CD14-positive monocyte (primary cell): ENCODE results near the gene FAM234A. TPM values are rescaled to one million over a fixed set of nuclear protein-coding genes. Genes with fewer than 3 reads are reported as not detected.

ENCODE experiments used
- DNase-seq, 3 donors: peaks; one replicate each; pipeline ENCODE4 v3.0.0-alpha.2; 2011 to 2022
- H2AFZ ChIP-seq: 2 replicates; pipeline ENCODE4 v1.6.0; 2012; ENCODE audit warnings: mild to moderate bottlenecking, low read depth, low read length, inconsistent platforms; ENCODE audit not compliant: insufficient read depth, poor library complexity, severe bottlenecking
- H3K27ac ChIP-seq, 2 donors: 1 replicate in 1 of 2; 2 replicates in 1 of 2; pipeline ENCODE4 v1.5.1; 2012 to 2013; ENCODE audit warnings: low read length in 2 of 2, control low read depth in 1 of 2, inconsistent platforms in 1 of 2, low read depth in 1 of 2, mild to moderate bottlenecking in 1 of 2
- H3K27me3 ChIP-seq, 2 donors: one replicate each; pipeline versions ENCODE4 v1.6.0 to v1.6.1; 2011 to 2013; ENCODE audit warnings: low read length in 2 of 2; ENCODE audit not compliant: control insufficient read depth in 2 of 2, insufficient read depth in 2 of 2
- H3K36me3 ChIP-seq, 2 donors: replicated peaks in 1 of 2; 1 replicate in 1 of 2; 2 replicates in 1 of 2; pipeline versions ENCODE4 v1.5.1 to v1.6.1; 2012 to 2013; ENCODE audit warnings: low read length in 2 of 2, control low read depth in 1 of 2, inconsistent platforms in 1 of 2, mild to moderate bottlenecking in 1 of 2; ENCODE audit not compliant: insufficient read depth in 2 of 2, control insufficient read depth in 1 of 2
- H3K4me1 ChIP-seq, 2 donors: 1 replicate in 1 of 2; 2 replicates in 1 of 2; pipeline versions ENCODE4 v1.5.1 to v1.6.1; 2012 to 2013; ENCODE audit warnings: low read length in 2 of 2, control low read depth in 1 of 2, inconsistent platforms in 1 of 2, mild to moderate bottlenecking in 1 of 2, moderate library complexity in 1 of 2; ENCODE audit not compliant: insufficient read depth in 2 of 2, control insufficient read depth in 1 of 2
- H3K4me2 ChIP-seq: replicated peaks from 2 replicates; pipeline ENCODE3; 2012; ENCODE audit warnings: low read length, moderate library complexity, mild to moderate bottlenecking; ENCODE audit not compliant: poor library complexity, severe bottlenecking; ENCODE audit errors: extremely low read depth
- H3K4me3 ChIP-seq, 3 experiments: fragments of 200-600 bp in 1 of 3; sonication (generic) in 1 of 3; replicated peaks in 1 of 3; 1 replicate in 2 of 3; 2 replicates in 1 of 3; pipeline ENCODE4 v1.5.1; 2011 to 2013; ENCODE audit warnings: low read length in 3 of 3, mild to moderate bottlenecking in 3 of 3, control low read depth in 2 of 3, low read depth in 2 of 3, inconsistent platforms in 1 of 3, moderate library complexity in 1 of 3
- H3K79me2 ChIP-seq: 2 replicates; pipeline ENCODE4 v1.6.0; 2012; ENCODE audit warnings: mild to moderate bottlenecking, control low read depth, inconsistent platforms, low read length, moderate library complexity; ENCODE audit not compliant: insufficient read depth
- H3K9ac ChIP-seq: 2 replicates; pipeline ENCODE4 v1.6.0; 2017; ENCODE audit warnings: low read length, mild to moderate bottlenecking; ENCODE audit not compliant: insufficient read depth, poor library complexity, severe bottlenecking
- H3K9me3 ChIP-seq, 2 donors: replicated peaks in 1 of 2; 1 replicate in 1 of 2; 2 replicates in 1 of 2; pipeline versions ENCODE4 v1.5.1 to v1.6.1; 2012 to 2013; ENCODE audit warnings: low read length in 2 of 2, control low read depth in 1 of 2; ENCODE audit not compliant: control insufficient read depth in 1 of 2, insufficient read depth in 1 of 2
- H4K20me1 ChIP-seq: 2 replicates; pipeline ENCODE4 v1.6.0; 2012; ENCODE audit warnings: mild to moderate bottlenecking, low read length, control low read depth, moderate library complexity; ENCODE audit not compliant: insufficient read depth
- H3K27ac Mint-ChIP-seq, 7 donors: one replicate each; pipeline ENCODE4 v1.8.0; 2020; ENCODE audit warnings: mild to moderate bottlenecking in 7 of 7, mixed read lengths in 7 of 7, moderate library complexity in 6 of 7, inconsistent platforms in 2 of 7
- H3K27me3 Mint-ChIP-seq, 3 donors: one replicate each; pipeline ENCODE4 v1.8.0; 2021 to 2022; ENCODE audit warnings: low read depth in 3 of 3, mild to moderate bottlenecking in 3 of 3, mixed read lengths in 3 of 3, moderate library complexity in 3 of 3, inconsistent platforms in 1 of 3
- H3K36me3 Mint-ChIP-seq, 2 donors: one replicate each; pipeline ENCODE4 v1.8.0; 2020; ENCODE audit warnings: mixed read lengths in 2 of 2, inconsistent platforms in 1 of 2, mild to moderate bottlenecking in 1 of 2
- H3K4me1 Mint-ChIP-seq: one replicate; pipeline ENCODE4 v1.8.0; 2020; ENCODE audit warnings: mild to moderate bottlenecking, mixed read lengths
- H3K4me3 Mint-ChIP-seq, 2 donors: one replicate each; pipeline ENCODE4 v1.8.0; 2020; ENCODE audit warnings: mild to moderate bottlenecking in 2 of 2, mixed read lengths in 2 of 2, moderate library complexity in 1 of 2
- H3K9me3 Mint-ChIP-seq, 7 donors: one replicate each; pipeline ENCODE4 v1.8.0; 2020 to 2022; ENCODE audit warnings: mixed read lengths in 7 of 7, mild to moderate bottlenecking in 6 of 7, moderate library complexity in 6 of 7, inconsistent platforms in 2 of 7
- CTCF ChIP-seq: fragments of 200-600 bp; IDR thresholded peaks from one replicate; pipeline ENCODE4 v1.8.0; 2022; ENCODE audit warnings: antibody characterized with exemption, mild to moderate bottlenecking
- WGBS: methylation state at CpG from one replicate; pipeline ENCODE4 v1.1.5; 2013; ENCODE audit warnings: missing lambda C conversion rate; ENCODE audit not compliant: insufficient coverage; 5-methylcytosine and 5-hydroxymethylcytosine counted together
- intact Hi-C, 2 donors: fragments of 100-400 bp; cut with micrococcal nuclease; formaldehyde crosslinking; loops; one replicate each; pipeline versions ENCODE4 v1.15.0 to v1.15.1; 2023
- polyA plus RNA-seq, 3 donors: library from polyadenylated mRNA; depleted of rRNA in 1 of 3; unstranded in 2 of 3; stranded (reverse) in 1 of 3; fragments of 300-500 nt in 2 of 3; fragments of >200 nt in 1 of 3; fragmentation: Illumina TruSeq in 2 of 3; gene quantifications; 1 replicate in 2 of 3; 2 replicates in 1 of 3; pipeline ENCODE4 v1.2.3, GENCODE V29; 2012 to 2021

Gene FAM234A
- polyA plus RNA-seq, 3 donors = 22.5 to 40.4 (median 25.1) TPM

DNA sequence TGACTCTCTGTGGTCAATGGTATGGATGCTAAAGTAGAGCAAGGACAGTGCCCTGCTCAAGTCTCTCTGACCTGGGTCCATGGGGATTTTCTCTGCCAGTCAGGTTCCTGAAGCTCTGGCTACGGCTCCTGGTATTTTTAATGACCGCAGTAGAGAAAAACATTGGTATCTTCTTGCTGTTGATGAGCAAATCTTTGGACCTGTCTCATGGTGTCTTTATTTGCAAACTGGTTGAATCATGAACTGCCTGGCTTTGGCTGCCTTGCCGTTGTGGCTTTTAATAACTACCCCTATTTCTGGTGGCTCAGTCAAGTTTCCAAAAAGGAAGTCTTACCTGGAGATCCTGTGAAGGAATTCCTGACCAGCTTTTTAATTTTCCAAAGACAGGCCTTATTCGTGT lies 8.7 kb downstream of the FAM234A start:
- Histone ChIP-seq H3K9ac (no peak overlapping the region), H3K27me3 (no peaks in the 10 kb centered on the region), H4K20me1 (peaks cover 4% of the 10 kb centered on the region), H2AFZ (no peak overlapping the region), H3K36me3 (no peaks in the 10 kb centered on the region), H3K79me2 (peaks cover 7% of the 10 kb centered on the region), H3K4me2 (no peak overlapping the region), H3K4me3 (no peak overlapping the region), H3K9me3 (no peaks in the 10 kb centered on the region), H3K4me1 (peaks cover 12 to 16% of the 10 kb centered on the region in 2 donors), H3K27ac (no peak overlapping the region)
- Mint-ChIP-seq H3K27me3 (peaks cover 0 to 3% (median 0%) of the 10 kb centered on the region in 3 donors), H3K4me1 (peaks cover 28% of the 10 kb centered on the region), H3K4me3 (no peak overlapping the region), H3K36me3 (peaks cover 2 to 16% of the 10 kb centered on the region in 2 donors), H3K27ac (no peak overlapping the region), H3K9me3 (peaks cover 0 to 3% (median 0%) of the 10 kb centered on the region in 7 donors)
- WGBS = 67% methylated on average over 1 of the region's 4 CpGs
- no peak for DNase-seq
- intact Hi-C loops = no loop called here
- TF ChIP-seq CTCF = no peak

DNA sequence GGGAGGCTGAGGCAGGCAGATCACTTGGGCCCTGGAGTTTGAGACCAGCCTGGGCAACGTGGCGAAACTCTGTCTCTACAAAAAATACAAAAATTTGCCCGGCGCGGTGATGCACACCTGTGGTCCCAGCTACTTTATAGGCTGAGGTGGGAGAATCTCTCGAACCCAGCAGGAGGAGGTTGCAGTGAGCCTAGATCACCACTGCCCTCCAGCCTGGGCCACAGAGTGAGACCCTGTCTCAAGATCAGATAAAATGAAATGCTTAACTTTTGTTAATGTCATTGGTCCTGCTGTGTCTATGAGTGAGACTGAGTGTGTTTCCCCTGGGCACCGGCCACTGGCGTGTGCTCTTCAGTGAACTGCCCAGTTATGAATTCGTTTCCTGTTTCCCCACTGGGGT lies 10.5 kb downstream of the FAM234A start:
- Histone ChIP-seq H3K9ac (no peak overlapping the region), H3K36me3 (peaks cover 0 to 7% of the 10 kb centered on the region in 2 donors), H3K4me3 (no peak overlapping the region), H2AFZ (no peak overlapping the region), H3K4me2 (no peak overlapping the region), H3K27me3 (no peaks in the 10 kb centered on the region), H4K20me1 (peaks cover 4% of the 10 kb centered on the region), H3K27ac (no peak overlapping the region), H3K9me3 (no peaks in the 10 kb centered on the region), H3K79me2 (peaks cover 7% of the 10 kb centered on the region), H3K4me1 (peaks cover 12 to 16% of the 10 kb centered on the region in 2 donors)
- Mint-ChIP-seq H3K36me3 (peaks cover 2 to 24% of the 10 kb centered on the region in 2 donors), H3K27me3 (peaks cover 0 to 3% (median 0%) of the 10 kb centered on the region in 3 donors), H3K4me1 (peaks cover 20% of the 10 kb centered on the region), H3K9me3 (peaks cover 0 to 3% (median 0%) of the 10 kb centered on the region in 7 donors), H3K27ac (peak overlapping the region in 1 of 7 donors; percentile 10), H3K4me3 (no peak overlapping the region)
- intact Hi-C loops = no loop called here
- TF ChIP-seq CTCF = no peak
- WGBS = 94% methylated on average over 2 of the region's 9 CpGs
- no peak for DNase-seq
